ENCODE data around the gene UTP11. TPM values are rescaled to one million over a fixed set of nuclear protein-coding genes. Genes with fewer than 3 reads are reported as not detected.

UTP11 gene
- total and polyA plus RNA-seq, 11 donors = 30.7 to 51.6 (median 36.5) TPM

- peaks cover 0 to 70% (median 46%) of the 10 kb centered on the region in 9 donors for H3K36me3 ChIP-seq
- DNase-seq (peak in 2 of 5 donors; percentile 40 to 44), ATAC-seq (peak in 3 of 4 donors; percentile 23 to 46 (median 27))
- intact Hi-C loops (cut with DNase I) = loop anchor here in 3 of 10 donors (1.0 to 2.0 kb wide), 2 partner anchors 25 to 26 kb away; partner anchors contain the start of gene SF3A3 (in 3 of the 3)
- peak overlapping the region; percentile 54 to 95 (median 78) for H3K27ac ChIP-seq
- peak overlapping the region in 1 of 12 donors; percentile 26 for H3K4me3 ChIP-seq
- TF ChIP-seq CTCF (IDR thresholded peaks at IDR 0.05) = peak in 1 of 12 donors; percentile 12
- no peak for TF ChIP-seq POLR2A (IDR thresholded peaks at IDR 0.05)
- no peaks in the 10 kb centered on the region for H3K27me3 ChIP-seq
- no peaks in the 10 kb centered on the region for H3K9me3 ChIP-seq
- 12 to 32% (median 16%) methylated on average over 6 of the region's 6 CpGs for WGBS, 4 donors
- H3K4me1 ChIP-seq = peaks cover 4 to 54% (median 44%) of the 10 kb centered on the region in 12 donors
Measured at GRCh38 chr1:38015978-38016725, 3.6 kb downstream of the UTP11 start.

- Histone ChIP-seq H3K4me1 (peaks cover 4 to 43% (median 33%) of the 10 kb centered on the region in 12 donors), H3K27ac (peak overlapping the region in 1 of 12 donors; percentile 95), H3K36me3 (peaks cover 0 to 97% (median 74%) of the 10 kb centered on the region in 9 donors)
Measured at GRCh38 chr1:38018864-38019343, 6.4 kb downstream of the UTP11 start.

DNA sequence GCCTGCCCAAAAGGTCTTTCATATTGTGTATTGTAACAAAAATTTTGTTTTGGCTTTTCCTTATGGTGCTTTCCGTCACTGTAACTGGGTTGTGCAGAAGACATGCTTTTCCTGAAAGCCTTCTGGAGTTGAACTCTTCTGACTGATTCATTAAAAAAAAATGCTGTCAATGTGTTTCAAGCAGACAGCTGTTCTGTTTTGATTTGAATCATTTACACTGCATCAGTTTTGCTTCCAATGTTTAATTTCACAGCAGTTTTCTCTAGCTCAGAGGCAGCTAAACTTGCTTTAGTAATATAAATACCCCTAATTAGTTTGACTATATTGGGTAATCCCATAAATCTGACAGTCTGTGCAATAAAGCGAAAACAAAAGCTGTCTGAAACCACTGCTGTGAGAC, 7.9 kb downstream of the UTP11 start:
- 90 to 97% (median 95%) methylated on average over 2 of the region's 2 CpGs for WGBS, 4 donors
- H3K4me1 ChIP-seq = peaks cover 3 to 28% (median 20%) of the 10 kb centered on the region in 12 donors
- intact Hi-C loops (cut with DNase I) = loop anchor here in 3 of 10 donors (5.0 to 10.0 kb wide), 3 partner anchors 38 to 814 kb away; no protein-coding TSS in a partner anchor

More at GRCh38 chr1:38018864-38019343, 6.4 kb downstream of the UTP11 start:
- H3K27me3 ChIP-seq = no peaks in the 10 kb centered on the region
- H3K4me3 ChIP-seq = no peak overlapping the region
- TF ChIP-seq POLR2A (IDR thresholded peaks at IDR 0.05) = no peak
- TF ChIP-seq CTCF (IDR thresholded peaks at IDR 0.05) = peak; percentile 24 to 66 (median 54)
- intact Hi-C loops (cut with DNase I) = loop anchor here in 2 of 10 donors (1.0 to 2.0 kb wide), 2 partner anchors 28 to 29 kb away; partner anchors contain the start of gene SF3A3 (in 2 of the 2)
- WGBS, 4 donors = 75 to 80% (median 79%) methylated on average over 6 of the region's 6 CpGs
- ATAC-seq = no peak
- no peaks in the 10 kb centered on the region for H3K9me3 ChIP-seq
- DNase-seq = no peak

More for the DNA sequence above, 7.9 kb downstream of the UTP11 start:
- no peak for ATAC-seq
- Histone ChIP-seq H3K36me3 (peaks cover 0 to 99% (median 86%) of the 10 kb centered on the region in 9 donors), H3K9me3 (no peaks in the 10 kb centered on the region), H3K27ac (no peak overlapping the region), H3K4me3 (no peak overlapping the region), H3K27me3 (no peaks in the 10 kb centered on the region)
- no peak for TF ChIP-seq CTCF (IDR thresholded peaks at IDR 0.05)
- DNase-seq = no peak

Measured in heart left ventricle (tissue), 16 donors.